Endothelial cell of umbilical vein (primary cell): Measurements from ENCODE around the gene TBC1D21. TPM values are rescaled to one million over a fixed set of nuclear protein-coding genes. Genes with fewer than 3 reads are reported as not detected.

Experiments used
- BruUV-seq: library from RNA; stranded (reverse); fragments of 400-500 nt; replicated peaks from 2 replicates; lab custom pipeline; 2021; lab: Mats Ljungman, UMichigan
- CTCF ChIA-PET: fragments of 300-600, 350-600 bp; sonication (Branson Sonifier 250); formaldehyde crosslinking; loops from one replicate; lab custom pipeline; 2021; ENCODE audit warnings: antibody characterized with exemption, inconsistent platforms; lab: Charles Lee
- POLR2A ChIA-PET: fragments of 300-600, 350-600 bp; sonication (Branson Sonifier 250); formaldehyde crosslinking; loops from one replicate; lab custom pipeline; 2021; ENCODE audit warnings: antibody characterized with exemption, inconsistent platforms; lab: Charles Lee
- DNase-seq: peaks from one replicate; pipeline ENCODE4 v3.0.0-alpha.2; 2011; ENCODE audit warnings: low read depth, low spot score
- FAIRE-seq: peaks from 2 replicates; lab custom pipeline; 2011; peaks lifted over from hg19 to GRCh38; lab: Jason Lieb, UNC
- H2AFZ ChIP-seq: 2 replicates; pipeline ENCODE4 v1.6.0; 2012; ENCODE audit warnings: low read depth, low read length, control low read depth, inconsistent platforms
- H3K27ac ChIP-seq: 2 replicates; pipeline ENCODE4 v1.5.1; 2011; ENCODE audit warnings: low read depth, mild to moderate bottlenecking, control low read depth, low read length, moderate library complexity; ENCODE audit not compliant: insufficient read depth
- H3K27me3 ChIP-seq, 2 experiments: 2 replicates each; pipeline versions ENCODE4 v1.6.0 to v1.6.1; 2011; ENCODE audit warnings: low read length in 2 of 2, mixed read lengths in 1 of 2; ENCODE audit not compliant: control insufficient read depth in 2 of 2, insufficient read depth in 2 of 2
- H3K36me3 ChIP-seq, 2 experiments: 2 replicates in 1 of 2; 3 replicates in 1 of 2; pipeline ENCODE4 v1.5.1; 2011; ENCODE audit warnings: low read length in 2 of 2, mild to moderate bottlenecking in 1 of 2, moderate library complexity in 1 of 2; ENCODE audit not compliant: control insufficient read depth in 2 of 2, insufficient read depth in 2 of 2; ENCODE audit errors: extremely low read depth in 1 of 2
- H3K4me1 ChIP-seq: 3 replicates; pipeline ENCODE4 v1.5.1; 2011; ENCODE audit warnings: mild to moderate bottlenecking, low read length; ENCODE audit not compliant: control insufficient read depth, insufficient read depth; ENCODE audit errors: extremely low read depth
- H3K4me2 ChIP-seq: 2 replicates; pipeline ENCODE4 v1.6.1; 2011; ENCODE audit warnings: low read length, control low read depth, mixed read lengths; ENCODE audit not compliant: insufficient read depth
- H3K4me3 ChIP-seq, 3 experiments: fragments of 200-600 bp in 1 of 3; sonication (generic), shearing (Covaris generic) in 1 of 3; replicated peaks in 1 of 3; 2 replicates each; pipeline ENCODE4 v1.5.1; 2011 to 2016; ENCODE audit warnings: control low read depth in 3 of 3, low read length in 3 of 3, mild to moderate bottlenecking in 2 of 3, inconsistent platforms in 1 of 3, low read depth in 1 of 3, moderate library complexity in 1 of 3; ENCODE audit not compliant: insufficient read depth in 1 of 3
- H3K79me2 ChIP-seq: 2 replicates; pipeline ENCODE4 v1.6.0; 2012; ENCODE audit warnings: low read length, inconsistent platforms; ENCODE audit not compliant: control insufficient read depth, insufficient read depth
- H3K9ac ChIP-seq: replicated peaks from 2 replicates; pipeline ENCODE3; 2011; ENCODE audit warnings: low read length, control low read depth; ENCODE audit not compliant: insufficient read depth; ENCODE audit errors: extremely low read depth
- H3K9me1 ChIP-seq: replicated peaks from 3 replicates; pipeline ENCODE4 v1.6.0; 2011; ENCODE audit warnings: mild to moderate bottlenecking, low read length; ENCODE audit not compliant: control insufficient read depth, insufficient read depth; ENCODE audit errors: extremely low read depth
- H3K9me3 ChIP-seq: replicated peaks from 2 replicates; pipeline ENCODE4 v1.5.1; 2012; ENCODE audit warnings: low read length, inconsistent platforms; ENCODE audit not compliant: control insufficient read depth, insufficient read depth
- H4K20me1 ChIP-seq: replicated peaks from 2 replicates; pipeline ENCODE3; 2011; ENCODE audit warnings: mild to moderate bottlenecking, low read length; ENCODE audit not compliant: control insufficient read depth, insufficient read depth; ENCODE audit errors: extremely low read depth
- EZH2 ChIP-seq: IDR thresholded peaks from 2 replicates; pipeline ENCODE4 v1.6.1; 2012; ENCODE audit warnings: borderline replicate concordance, low read depth, mild to moderate bottlenecking, moderate library complexity, low read length, inconsistent platforms; ENCODE audit not compliant: severe bottlenecking
- FOS ChIP-seq: IDR thresholded peaks from 2 replicates; pipeline ENCODE4 v1.6.1; 2011; ENCODE audit warnings: mild to moderate bottlenecking, low read length, moderate library complexity, borderline replicate concordance; ENCODE audit not compliant: insufficient read depth
- MYC ChIP-seq: IDR thresholded peaks from one replicate; pipeline ENCODE4 v1.6.1; 2011; ENCODE audit warnings: mild to moderate bottlenecking, low read depth, low read length
- POLR2A ChIP-seq: IDR thresholded peaks from 2 replicates; pipeline ENCODE4 v1.6.1; 2012; ENCODE audit warnings: low read depth, mild to moderate bottlenecking, control low read depth, low read length
- dilution Hi-C: fragments of 300-500 bp; cut with MboI; formaldehyde crosslinking; loops from one replicate; pipeline ENCODE4 v1.15.0; 2019; ENCODE audit warnings: low sequenced_read_pairs; ENCODE audit not compliant: extremely low pct_ligation_motif_present
- intact Hi-C: fragments of 100-400 bp; cut with micrococcal nuclease; formaldehyde crosslinking; loops from one replicate; pipeline ENCODE4 v1.10.0; 2022
- polyA plus RNA-seq, 4 experiments: library from polyadenylated mRNA; depleted of rRNA in 3 of 4; stranded (reverse) in 3 of 4; unstranded in 1 of 4; fragments of >200 nt; gene quantifications; 2 replicates each; pipeline versions ENCODE4 v1.2.1 to v1.2.3, GENCODE V29; 2011 to 2012; ENCODE audit warnings: missing spikeins in 1 of 4
- total RNA-seq: library from RNA; stranded (reverse); gene quantifications from 2 replicates; pipeline ENCODE4 v1.2.3, GENCODE V29; 2021
- TF ChIP-seq, protein P1 (sequence below), 2 donors: IDR thresholded peaks; 1 replicate in 1 of 2; 2 replicates in 1 of 2; pipeline ENCODE4 v1.5.1; 2011; ENCODE audit warnings: low read length in 2 of 2, mild to moderate bottlenecking in 2 of 2, moderate library complexity in 2 of 2, control low read depth in 1 of 2, inconsistent platforms in 1 of 2, low read depth in 1 of 2; ENCODE audit not compliant: insufficient read depth in 1 of 2; ENCODE audit errors: extremely low read depth in 1 of 2

TBC1D21 gene
- total and polyA plus RNA-seq, 2 donors (not counting 3 experiments of a cell fraction or from before 2014, with no cell fraction given), result not detected

- no peak overlapping the region for H3K27ac ChIP-seq
- CTCF ChIA-PET, result interaction anchor here (1.2 kb wide), 2 partner anchors 40 to 98 kb away, joined by 4 to 5 read pairs; no protein-coding TSS in a partner anchor
Observed at GRCh38 chr15:73869216-73869995, 4.0 kb upstream of the TBC1D21 start.

More at GRCh38 chr15:73869216-73869995, 4.0 kb upstream of the TBC1D21 start:
- H2AFZ ChIP-seq, result no peak overlapping the region
- TF ChIP-seq FOS, result no peak
- TF ChIP-seq, protein P1, sequence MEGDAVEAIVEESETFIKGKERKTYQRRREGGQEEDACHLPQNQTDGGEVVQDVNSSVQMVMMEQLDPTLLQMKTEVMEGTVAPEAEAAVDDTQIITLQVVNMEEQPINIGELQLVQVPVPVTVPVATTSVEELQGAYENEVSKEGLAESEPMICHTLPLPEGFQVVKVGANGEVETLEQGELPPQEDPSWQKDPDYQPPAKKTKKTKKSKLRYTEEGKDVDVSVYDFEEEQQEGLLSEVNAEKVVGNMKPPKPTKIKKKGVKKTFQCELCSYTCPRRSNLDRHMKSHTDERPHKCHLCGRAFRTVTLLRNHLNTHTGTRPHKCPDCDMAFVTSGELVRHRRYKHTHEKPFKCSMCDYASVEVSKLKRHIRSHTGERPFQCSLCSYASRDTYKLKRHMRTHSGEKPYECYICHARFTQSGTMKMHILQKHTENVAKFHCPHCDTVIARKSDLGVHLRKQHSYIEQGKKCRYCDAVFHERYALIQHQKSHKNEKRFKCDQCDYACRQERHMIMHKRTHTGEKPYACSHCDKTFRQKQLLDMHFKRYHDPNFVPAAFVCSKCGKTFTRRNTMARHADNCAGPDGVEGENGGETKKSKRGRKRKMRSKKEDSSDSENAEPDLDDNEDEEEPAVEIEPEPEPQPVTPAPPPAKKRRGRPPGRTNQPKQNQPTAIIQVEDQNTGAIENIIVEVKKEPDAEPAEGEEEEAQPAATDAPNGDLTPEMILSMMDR (IDR thresholded peaks at IDR 0.05; ENCODE audit: extremely low read depth in 1 of 2, insufficient read depth in 1 of 2, low read depth in 1 of 2, low read length in 2 of 2), result no peak
- TF ChIP-seq MYC, result no peak
- TF ChIP-seq POLR2A, result no peak
- no peak for TF ChIP-seq EZH2
- no TSS peak for BruUV-seq
- no peaks in the 10 kb centered on the region for H3K9me3 ChIP-seq
- H3K4me1 ChIP-seq, result peaks cover 8% of the 10 kb centered on the region
- POLR2A ChIA-PET, result interaction anchor here (0.6 kb wide), 1 partner anchor 462 kb away, joined by 9 read pairs; no protein-coding TSS in a partner anchor
- no peak overlapping the region for H3K4me2 ChIP-seq
- no peak for FAIRE-seq
- intact Hi-C loops (no loop called here), dilution Hi-C loops (no loop called here)
- no peak overlapping the region for H3K4me3 ChIP-seq
- DNase-seq, result no peak
- no peaks in the 10 kb centered on the region for H3K36me3 ChIP-seq
- H3K27me3 ChIP-seq, result peaks cover 11 to 17% of the 10 kb centered on the region in 2 experiments
- no peaks in the 10 kb centered on the region for H3K79me2 ChIP-seq
- no peaks in the 10 kb centered on the region for H4K20me1 ChIP-seq
- no peak overlapping the region for H3K9ac ChIP-seq
- no peaks in the 10 kb centered on the region for H3K9me1 ChIP-seq
